K562 (cell line): Measurements from ENCODE around the gene USP10. TPM values are rescaled to one million over a fixed set of nuclear protein-coding genes. Genes with fewer than 3 reads are reported as not detected.

Source experiments
- CBX3 ChIP-seq, 2 experiments: IDR thresholded peaks; 1 replicate in 1 of 2; 2 replicates in 1 of 2; pipeline ENCODE4 v1.6.1; 2012; ENCODE audit warnings: inconsistent platforms in 2 of 2, low read length in 2 of 2, borderline replicate concordance in 1 of 2, control low read depth in 1 of 2
- FOXM1 ChIP-seq, 2 experiments: fragments of 450-650 bp in 1 of 2; sonication (generic) in 1 of 2; formaldehyde crosslinking in 1 of 2; IDR thresholded peaks; 2 replicates each; pipeline versions ENCODE4 v1.6.1 to v1.9.0; 2017 to 2022; ENCODE audit warnings: low read depth in 2 of 2, mild to moderate bottlenecking in 2 of 2, missing genetic modification reagents in 1 of 2, moderate library complexity in 1 of 2
- GATAD2A ChIP-seq: fragments of 450-650 bp; IDR thresholded peaks from 2 replicates; pipeline ENCODE4 v1.6.1; 2017
- HNRNPL ChIP-seq: fragments of 200-400 bp; formaldehyde crosslinking; IDR thresholded peaks from 2 replicates; pipeline ENCODE4 v1.6.1; 2017; ENCODE audit warnings: low read depth, mild to moderate bottlenecking, low read length
- MGA ChIP-seq: fragments of 450-650 bp; IDR thresholded peaks from 2 replicates; pipeline ENCODE4 v1.6.1; 2016; ENCODE audit warnings: mild to moderate bottlenecking, moderate library complexity
- RAD21 ChIP-seq, 2 experiments: fragments of 250-450 bp in 1 of 2; fragments of 450-650 bp in 1 of 2; sonication (Bioruptor Pico) in 1 of 2; formaldehyde crosslinking in 1 of 2; IDR thresholded peaks in 1 of 2; conservative IDR thresholded peaks in 1 of 2; 2 replicates each; pipeline versions ENCODE4 v1.4.0 to v1.8.0; 2020 to 2022; ENCODE audit warnings: mild to moderate bottlenecking in 2 of 2, moderate library complexity in 1 of 2
- RCOR1 ChIP-seq, 2 experiments: IDR thresholded peaks; 2 replicates each; pipeline ENCODE4 v1.6.1; 2012; ENCODE audit warnings: low read depth in 2 of 2, low read length in 2 of 2, borderline replicate concordance in 1 of 2, improper control_type of control experiment in 1 of 2
- SETDB1 ChIP-seq: IDR thresholded peaks from one replicate; pipeline ENCODE4 v1.6.1; 2012; ENCODE audit warnings: low read length, control low read depth, inconsistent platforms
- SRSF3 ChIP-seq: fragments of 200-400 bp; formaldehyde crosslinking; IDR thresholded peaks from 2 replicates; pipeline ENCODE4 v1.6.1; 2016; ENCODE audit warnings: mild to moderate bottlenecking, low read length, moderate library complexity; ENCODE audit not compliant: insufficient read depth
- TAF7 ChIP-seq: fragments of 450-650 bp; IDR thresholded peaks from 2 replicates; pipeline ENCODE4 v1.6.1; 2016; ENCODE audit warnings: missing genetic modification characterization, missing compliant biosample characterization
- ZFP1 ChIP-seq: fragments of 450-650 bp; formaldehyde crosslinking; IDR thresholded peaks from 2 replicates; pipeline ENCODE4 v1.4.0; 2020; ENCODE audit warnings: mild to moderate bottlenecking, mixed read lengths
- ZNF224 ChIP-seq: sonication (generic); formaldehyde crosslinking; IDR thresholded peaks from 2 replicates; pipeline ENCODE4 v1.8.0; 2022; ENCODE audit warnings: mild to moderate bottlenecking, missing genetic modification reagents
- ZNF263 ChIP-seq: sonication (generic); formaldehyde crosslinking; IDR thresholded peaks from 2 replicates; pipeline ENCODE4 v1.8.0; 2022; ENCODE audit warnings: mild to moderate bottlenecking, missing genetic modification reagents, borderline replicate concordance
- ZNF324 ChIP-seq: fragments of 250-450 bp; sonication (Bioruptor Pico); IDR thresholded peaks from 2 replicates; pipeline ENCODE4 v1.4.0; 2020; ENCODE audit warnings: mild to moderate bottlenecking
- polyA plus RNA-seq, 8 experiments: library from polyadenylated mRNA; depleted of rRNA in 4 of 8; stranded (reverse) in 5 of 8; unstranded in 3 of 8; fragments of >200 nt; fragmentation: Nextera tagmentation in 2 of 8; fragmentation: Illumina TruSeq in 1 of 8; extraction: Ambion mirVana in 2 of 8; extraction: Trizol in 1 of 8; gene quantifications; 2 replicates each; pipeline versions ENCODE4 v1.2.1 to v1.2.3, GENCODE V29; 2011 to 2014; ENCODE audit warnings: inconsistent platforms in 1 of 8, missing spikeins in 1 of 8
- total RNA-seq, 7 experiments: library from RNA; depleted of rRNA in 6 of 7; stranded (reverse); fragments of >200 nt in 6 of 7; fragmentation: Illumina TruSeq in 2 of 7; extraction: Trizol in 2 of 7; gene quantifications; 2 replicates each; pipeline versions ENCODE4 v1.2.1 to v1.2.3, GENCODE V29; 2011 to 2021; ENCODE audit warnings: low replicate concordance in 1 of 7

USP10 gene
- total and polyA plus RNA-seq, 9 of the 15 experiments (the other 6 are each of a cell fraction or from before 2014, with no cell fraction given): 61.7 to 197 (median 116) TPM

- 0 out of 2 replicates have a peak, but pooled peaks have one; percentile 49 for TF ChIP-seq GATAD2A
- no peak for TF ChIP-seq RCOR1 (IDR thresholded peaks at IDR 0.05; ENCODE audit: borderline replicate concordance in 1 of 2, low read depth in 2 of 2, low read length in 2 of 2)
- TF ChIP-seq ZNF224: peak; percentile 79; the same call in 1 of the 2 replicates
- TF ChIP-seq FOXM1 (IDR thresholded peaks at IDR 0.05; ENCODE audit: low read depth): no peak
- no peak for TF ChIP-seq FOXM1 (CRISPR knock-in tag; IDR thresholded peaks at IDR 0.05; ENCODE audit: low read depth)
- no peak for TF ChIP-seq ZNF324 (CRISPR knock-in tag)
- no peak for TF ChIP-seq TAF7
- TF ChIP-seq RAD21 (CRISPR knock-in tag; conservative IDR thresholded peaks at IDR 0.05 in 1 of 2, IDR thresholded peaks at IDR 0.05 in 1 of 2): no peak
- TF ChIP-seq SRSF3: no peak
- no peak for TF ChIP-seq ZFP1 (CRISPR knock-in tag)
- TF ChIP-seq ZNF263 (CRISPR knock-in tag): peak; percentile 19; the same call in 1 of the 2 replicates
- no peak for TF ChIP-seq SETDB1
- TF ChIP-seq CBX3 (IDR thresholded peaks at IDR 0.05; ENCODE audit: borderline replicate concordance in 1 of 2, low read length in 2 of 2): 0 out of 3 replicates have a peak, but pooled peaks of 1 of the 2 experiments have one; percentile 12
- no peak for TF ChIP-seq HNRNPL
- peak; percentile 39; the same call in 1 of the 2 replicates for TF ChIP-seq MGA
These were observed 571 bp upstream of the USP10 start (continued) for GRCh38 chr16:84699147-84699711.
